Activated CD4-positive, alpha-beta T cell treated with anti-CD3 and anti-CD28 coated beads, Interleukin-2, Interleukin-4, amounts not matched to agents 100 ng/mL and 50 ng/mL, durations not matched to agents 16 hours and 8 hours (primary cell): ENCODE measurements around the gene SBDS.
"Not testable (repeated sequence)": the region's sequence is repeated elsewhere in the genome, so short reads cannot be mapped to it uniquely, and the experiment has no call there.

Experiments used
- DNase-seq: peaks from one replicate; pipeline ENCODE4 v3.0.0-alpha.2; 2020; ENCODE audit warnings: low spot score

SBDS gene

GRCh38 chr7:66995050-66995776 lies at the start of gene SBDS:
Gene SBDS (minus strand): TSS chr7:66995586. CDS start chr7:66995417, 169 bp downstream.
- peak; percentile 98 for DNase-seq

- DNase-seq, result not testable (repeated sequence)
Measured at GRCh38 chr7:67043559-67043930, 48.2 kb upstream of the SBDS start.

- not testable (repeated sequence) for DNase-seq
Measured at GRCh38 chr7:67042781-67043558, 47.6 kb upstream of the SBDS start.

- not testable (repeated sequence) for DNase-seq
Measured at GRCh38 chr7:67040832-67041231, 45.4 kb upstream of the SBDS start.

- not testable (repeated sequence) for DNase-seq
Measured at GRCh38 chr7:67036432-67037395, 41.3 kb upstream of the SBDS start.

- DNase-seq, result no peak
Measured at GRCh38 chr7:67033251-67033650, 37.9 kb upstream of the SBDS start.

- not testable (repeated sequence) for DNase-seq
Measured at GRCh38 chr7:67031685-67032084, 36.3 kb upstream of the SBDS start.

- not testable (repeated sequence) for DNase-seq
Measured at GRCh38 chr7:67025459-67025858, 30.1 kb upstream of the SBDS start.

- no peak for DNase-seq
Measured at GRCh38 chr7:67022511-67022910, 27.1 kb upstream of the SBDS start.

GRCh38 chr7:67021260-67021659 lies 25.9 kb upstream of the SBDS start:
- no peak for DNase-seq

- peak; percentile 35 for DNase-seq
Measured at GRCh38 chr7:67019562-67020390, 24.4 kb upstream of the SBDS start.

GRCh38 chr7:67018940-67019339 lies 23.6 kb upstream of the SBDS start:
- no peak for DNase-seq

GRCh38 chr7:67017971-67018370 lies 22.6 kb upstream of the SBDS start:
- not testable (repeated sequence) for DNase-seq

GRCh38 chr7:67014076-67014622 lies 18.8 kb upstream of the SBDS start:
- DNase-seq, result not testable (repeated sequence)

GRCh38 chr7:67009677-67010076 lies 14.3 kb upstream of the SBDS start:
- DNase-seq, result not testable (repeated sequence)

GRCh38 chr7:67008260-67008659 lies 12.9 kb upstream of the SBDS start:
- no peak for DNase-seq

GRCh38 chr7:67006965-67007364 lies 11.6 kb upstream of the SBDS start:
- DNase-seq, result no peak

GRCh38 chr7:67004145-67004544 lies 8.8 kb upstream of the SBDS start:
- not testable (repeated sequence) for DNase-seq

- DNase-seq, result peak; percentile 34
Measured at GRCh38 chr7:67000601-67001258, 5.3 kb upstream of the SBDS start.

GRCh38 chr7:66996444-66997191 lies 1.2 kb upstream of the SBDS start, which contains the start of gene TYW1:
Gene TYW1 (plus strand): TSS chr7:66996833. CDS start chr7:66996979, 146 bp downstream.
- peak; percentile 99 for DNase-seq
